Ovary (tissue), 3 donors: ENCODE data around the gene AHRR.

Experiments
- CTCF ChIP-seq, 3 donors: fragments of 450-650 bp in 2 of 3; fragments of 200-600 bp in 1 of 3; IDR thresholded peaks; one replicate each; pipeline versions ENCODE4 v1.5.1 to v1.8.0; 2016 to 2022; ENCODE audit warnings: antibody characterized with exemption in 3 of 3, mild to moderate bottlenecking in 1 of 3
- EP300 ChIP-seq: sonication (generic); formaldehyde crosslinking; IDR thresholded peaks from one replicate; pipeline ENCODE4 v1.6.1; 2017; ENCODE audit warnings: antibody characterized with exemption
- donor health status: DM: no; HTN: no; CAD: no.

- TF ChIP-seq CTCF (IDR thresholded peaks at IDR 0.05) (no peak), EP300 (no peak)
These were observed 150.7 kb downstream of the AHRR start for GRCh38 chr5:472076-472655.
